Measurements from ENCODE around the gene CXCL14.

CXCL14 gene

GRCh38 chr5:135578685-135579341, at the start of gene CXCL14:
TSS of gene CXCL14 (minus strand) at chr5:135578991. CDS start at chr5:135578778, 213 bp downstream.
- DNase-seq: no peak

- no peak for DNase-seq
These were observed 47.8 kb upstream of the CXCL14 start for GRCh38 chr5:135626636-135627035.

GRCh38 chr5:135625961-135626360, 47.2 kb upstream of the CXCL14 start:
- DNase-seq: no peak

- DNase-seq: no peak
These were observed 46.7 kb upstream of the CXCL14 start for GRCh38 chr5:135625486-135625885.

GRCh38 chr5:135625061-135625460, 46.3 kb upstream of the CXCL14 start:
- no peak for DNase-seq

- DNase-seq: no peak
These were observed 44.5 kb upstream of the CXCL14 start for GRCh38 chr5:135623186-135623715.

GRCh38 chr5:135615581-135616260, 36.9 kb upstream of the CXCL14 start:
- DNase-seq: no peak

GRCh38 chr5:135615171-135615570, 36.4 kb upstream of the CXCL14 start:
- no peak for DNase-seq

GRCh38 chr5:135609981-135610380, 31.2 kb upstream of the CXCL14 start:
- DNase-seq: no peak

GRCh38 chr5:135608761-135609443, 30.1 kb upstream of the CXCL14 start:
- no peak for DNase-seq

GRCh38 chr5:135608361-135608760, 29.6 kb upstream of the CXCL14 start:
- no peak for DNase-seq

GRCh38 chr5:135606431-135606830, 27.6 kb upstream of the CXCL14 start:
- DNase-seq: no peak

- DNase-seq: no peak
These were observed 26.4 kb upstream of the CXCL14 start for GRCh38 chr5:135605221-135605620.

GRCh38 chr5:135604056-135604455, 25.3 kb upstream of the CXCL14 start:
- DNase-seq: no peak

GRCh38 chr5:135602882-135603721, 24.3 kb upstream of the CXCL14 start:
- no peak for DNase-seq

- DNase-seq: no peak
These were observed 22.7 kb upstream of the CXCL14 start for GRCh38 chr5:135601466-135601865.

- DNase-seq: no peak
These were observed 22.2 kb upstream of the CXCL14 start for GRCh38 chr5:135600971-135601381.

- DNase-seq: no peak
These were observed 21.4 kb upstream of the CXCL14 start for GRCh38 chr5:135600152-135600570.

GRCh38 chr5:135599421-135600151, 20.8 kb upstream of the CXCL14 start:
- DNase-seq: no peak

- no peak for DNase-seq
These were observed 20.1 kb upstream of the CXCL14 start for GRCh38 chr5:135598691-135599395.

GRCh38 chr5:135596788-135597187, 18.0 kb upstream of the CXCL14 start:
- no peak for DNase-seq
